Fibroblast of lung (primary cell): ENCODE measurements around the gene ST6GALNAC6.

Experiments used
- CTCF ChIP-seq, 2 donors: IDR thresholded peaks in 1 of 2; conservative IDR thresholded peaks in 1 of 2; 1 replicate in 1 of 2; 2 replicates in 1 of 2; pipeline ENCODE4 v1.5.1; 2011 to 2012; ENCODE audit warnings: low read length in 2 of 2, control low read depth in 1 of 2, inconsistent platforms in 1 of 2, low read depth in 1 of 2, mild to moderate bottlenecking in 1 of 2
- EZH2 ChIP-seq: IDR thresholded peaks from 2 replicates; pipeline ENCODE4 v1.5.1; 2012; ENCODE audit warnings: low read length, control low read depth, mild to moderate bottlenecking; ENCODE audit errors: missing control alignments

- TF ChIP-seq CTCF (conservative IDR thresholded peaks at IDR 0.05 in 1 of 2, IDR thresholded peaks at IDR 0.05 in 1 of 2; ENCODE audit: low read depth in 1 of 2, low read length in 2 of 2) (no peak), EZH2 (no peak)
Measured at GRCh38 chr9:127937388-127938297, 38.2 kb upstream of the ST6GALNAC6 start, which contains the start of gene DPM2.
